K562 treated with DMSO at 1 percent for 12 hours (cell line): ENCODE data around the gene AKAP9. TPM values are rescaled to one million over a fixed set of nuclear protein-coding genes. Genes with fewer than 3 reads are reported as not detected.

ENCODE experiments used
- total RNA-seq: library from RNA; unstranded; fragments of 300-600 nt; gene quantifications from 2 replicates; pipeline ENCODE4 v1.2.3, GENCODE V29; 2022; ENCODE audit not compliant: insufficient read depth

The AKAP9 gene
- total RNA-seq, result 10.0 and 42.6 TPM in 2 replicates

GRCh38 chr7:91940572-91941341, at the start of gene AKAP9:
Gene AKAP9, plus strand, starts transcription at chr7:91940862. Its CDS starts 238 bp downstream, at chr7:91941100.

DNA sequence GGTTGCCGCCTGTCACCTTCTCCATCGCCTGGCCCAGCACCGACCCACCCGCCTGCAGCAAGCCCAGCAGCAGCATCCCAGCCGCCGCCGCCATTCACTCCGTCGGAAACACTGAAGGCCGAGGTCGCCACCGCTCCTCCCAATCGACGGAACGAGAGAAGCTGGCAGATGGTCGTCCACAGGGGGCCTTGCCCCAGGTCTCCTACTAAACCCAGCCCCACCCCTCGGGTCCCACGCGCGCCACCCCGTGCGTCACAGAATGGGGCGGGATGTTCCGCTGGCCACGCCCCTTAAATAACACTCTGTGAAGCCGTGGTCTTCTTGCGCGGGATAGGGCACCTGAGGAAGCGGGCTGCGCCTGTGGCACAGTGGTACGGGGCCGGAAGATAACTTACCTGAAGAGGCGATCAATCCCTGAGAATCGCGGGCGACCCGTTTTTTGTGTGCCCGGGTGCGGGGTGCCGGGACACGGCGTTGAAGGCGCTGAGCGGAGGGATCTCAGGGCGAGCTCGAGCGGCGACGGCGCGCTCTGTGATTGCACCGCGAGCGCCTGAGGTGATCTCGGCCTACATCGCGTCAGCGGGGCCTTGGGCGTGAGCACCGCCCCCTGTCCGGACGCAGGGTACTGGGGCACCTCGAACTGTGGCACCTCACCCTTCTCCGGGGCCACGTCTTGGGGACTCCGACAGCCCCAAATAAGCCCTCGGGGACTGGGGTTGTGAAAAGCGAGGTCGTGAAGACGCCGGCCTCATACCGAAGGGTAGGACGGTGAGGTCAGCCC, 193.8 kb downstream of the AKAP9 start, which contains the start of gene CYP51A1:
TSS of gene CYP51A1 (minus strand) at position 207 of the 781 bp plus-strand sequence. CDS start at position 94, 113 bp downstream.

Other genes with a start within 250 kb of the AKAP9 start
- gene MTERF1, start 60.2 kb upstream of the AKAP9 start, total RNA-seq, result 5.3 and 12.9 TPM in 2 replicates
- gene CYP51A1, start 193.6 kb downstream of the AKAP9 start, total RNA-seq, result 18.5 and 39.0 TPM in 2 replicates
- not detected in 2 replicates for gene LRRD1, start 238.3 kb downstream of the AKAP9 start, total RNA-seq